GM12878 (cell line): ENCODE results near the gene CTXND2.

Experiments used
- CREB1 ChIP-seq: IDR thresholded peaks from 2 replicates; pipeline ENCODE4 v1.6.1; 2012; ENCODE audit warnings: low read depth, mild to moderate bottlenecking, inconsistent platforms
- CTCF ChIP-seq, 3 experiments: IDR thresholded peaks in 2 of 3; conservative IDR thresholded peaks in 1 of 3; 2 replicates each; pipeline ENCODE4 v1.5.1; 2011; ENCODE audit warnings: low read depth in 3 of 3, low read length in 3 of 3, mild to moderate bottlenecking in 3 of 3, control low read depth in 2 of 3, moderate library complexity in 2 of 3, inconsistent platforms in 1 of 3, mixed read lengths in 1 of 3; ENCODE audit not compliant: control insufficient read depth in 2 of 3, insufficient read depth in 1 of 3; ENCODE audit errors: extremely low read depth in 1 of 3
- EZH2 ChIP-seq: IDR thresholded peaks from 2 replicates; pipeline ENCODE4 v1.6.1; 2012; ENCODE audit warnings: low read depth, mild to moderate bottlenecking, control low read depth, inconsistent platforms, low read length, borderline replicate concordance; ENCODE audit not compliant: control insufficient read depth
- MAX ChIP-seq: IDR thresholded peaks from 2 replicates; pipeline ENCODE4 v1.6.1; 2012; ENCODE audit warnings: low read depth, low read length, improper control_type of control experiment
- SIX5 ChIP-seq: IDR thresholded peaks from 2 replicates; pipeline ENCODE4 v1.6.1; 2011; ENCODE audit warnings: mild to moderate bottlenecking, low read depth, low read length, moderate library complexity; ENCODE audit not compliant: severe bottlenecking
- SREBF2 ChIP-seq: IDR thresholded peaks from 2 replicates; pipeline ENCODE4 v1.6.1; 2012; ENCODE audit warnings: mild to moderate bottlenecking, low read length

- TF ChIP-seq SIX5 (no peak), EZH2 (no peak), CTCF (IDR thresholded peaks at IDR 0.05 in 2 of 3, conservative IDR thresholded peaks at IDR 0.05 in 1 of 3; ENCODE audit: control insufficient read depth in 2 of 3, extremely low read depth in 1 of 3, insufficient read depth in 1 of 3, low read depth in 3 of 3, low read length in 3 of 3) (no peak), MAX (no peak), CREB1 (no peak), SREBF2 (no peak)
These were observed 18.4 kb downstream of the CTXND2 start for GRCh38 chr1:150905301-150905700.
